Mesothelial cell of epicardium (in vitro differentiated cells): ENCODE measurements around the gene ALG8. TPM values are rescaled to one million over a fixed set of nuclear protein-coding genes. Genes with fewer than 3 reads are reported as not detected.

Experiments used
- DNase-seq, 2 experiments: peaks; one replicate each; pipeline ENCODE4 v3.0.0; 2021; ENCODE audit warnings: low spot score in 2 of 2; ENCODE audit not compliant: unreplicated experiment in 2 of 2
- H3K27ac Mint-ChIP-seq: 2 replicates; pipeline ENCODE4 v1.8.0; 2021; ENCODE audit warnings: mixed read lengths
- H3K27me3 Mint-ChIP-seq: 2 replicates; pipeline ENCODE4 v1.8.0; 2021; ENCODE audit warnings: low read depth, mixed read lengths
- H3K36me3 Mint-ChIP-seq: 2 replicates; pipeline ENCODE4 v1.8.0; 2021; ENCODE audit warnings: mixed read lengths
- H3K4me1 Mint-ChIP-seq: 2 replicates; pipeline ENCODE4 v1.8.0; 2021; ENCODE audit warnings: mixed read lengths
- H3K4me3 Mint-ChIP-seq: 2 replicates; pipeline ENCODE4 v1.8.0; 2021; ENCODE audit warnings: mild to moderate bottlenecking, moderate library complexity, mixed read lengths
- H3K9me3 Mint-ChIP-seq: 2 replicates; pipeline ENCODE4 v1.8.0; 2021; ENCODE audit warnings: mixed read lengths
- CTCF ChIP-seq: fragments of 200-600 bp; sonication (generic); IDR thresholded peaks from one replicate; pipeline ENCODE4 v1.5.0; 2021; ENCODE audit warnings: antibody characterized with exemption; ENCODE audit not compliant: unreplicated experiment
- total RNA-seq: library from RNA; stranded (reverse); gene quantifications from 3 replicates; pipeline ENCODE4 v1.2.1, GENCODE V29; 2021

The ALG8 gene
- total RNA-seq, 1 donor from 2014 or later: 63.0 TPM

DNA sequence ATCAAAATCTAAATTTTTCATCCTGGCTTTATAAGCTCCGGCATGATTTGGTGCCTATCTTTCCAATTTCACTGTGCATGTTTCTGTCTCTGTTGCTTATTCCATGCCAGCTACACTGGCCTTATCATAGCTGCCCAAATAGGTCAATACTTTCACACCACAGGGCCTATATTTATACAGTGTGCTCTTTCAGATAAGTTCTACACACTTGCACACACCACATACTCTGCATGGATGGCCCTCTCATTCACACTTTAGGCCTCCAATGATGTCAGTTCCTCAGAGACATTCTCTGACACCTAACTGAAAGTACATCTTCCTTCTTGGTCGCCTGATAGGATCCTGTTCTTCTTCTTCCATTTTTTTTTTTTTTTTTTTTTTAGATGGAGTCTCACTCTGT lies 7.0 kb downstream of the ALG8 start:
- no peak for DNase-seq
- Mint-ChIP-seq H3K27me3 (no peaks in the 10 kb centered on the region), H3K27ac (no peak overlapping the region), H3K9me3 (peaks cover 3% of the 10 kb centered on the region), H3K4me3 (no peak overlapping the region), H3K4me1 (peaks cover under 1% of the 10 kb centered on the region), H3K36me3 (peaks cover 20% of the 10 kb centered on the region)
- TF ChIP-seq CTCF: no peak

GRCh38 chr11:78131956-78132355 lies 7.5 kb downstream of the ALG8 start:
- Mint-ChIP-seq H3K27me3 (no peaks in the 10 kb centered on the region), H3K36me3 (peaks cover 15% of the 10 kb centered on the region), H3K27ac (no peak overlapping the region), H3K9me3 (peaks cover 3% of the 10 kb centered on the region), H3K4me3 (no peak overlapping the region), H3K4me1 (no peaks in the 10 kb centered on the region)
- no peak for DNase-seq
- TF ChIP-seq CTCF: no peak

DNA sequence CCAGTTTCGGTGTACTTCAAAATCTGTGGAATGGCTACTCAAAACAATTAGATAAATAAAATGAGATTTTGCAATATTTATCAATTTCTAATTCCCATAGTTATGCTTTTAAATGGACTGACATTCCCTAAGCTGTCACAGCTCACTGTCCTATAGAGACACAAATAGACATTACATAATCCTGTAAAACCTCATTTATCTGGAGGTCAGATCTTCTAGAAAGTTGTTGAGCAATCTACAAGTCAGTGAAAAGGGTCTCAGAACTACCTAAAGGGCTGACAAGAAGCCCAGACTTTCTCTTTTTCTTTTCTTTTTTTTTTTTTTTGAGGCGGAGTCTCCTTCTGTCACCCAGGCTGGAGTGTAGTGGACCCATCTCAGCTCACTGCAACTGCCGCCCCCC lies 12.0 kb downstream of the ALG8 start:
- H3K36me3 Mint-ChIP-seq: peaks cover 8% of the 10 kb centered on the region

GRCh38 chr11:78112582-78113275 lies 26.7 kb downstream of the ALG8 start:
- no peaks in the 10 kb centered on the region for H3K9me3 Mint-ChIP-seq

More for the DNA sequence above, 12.0 kb downstream of the ALG8 start:
- H3K4me3 Mint-ChIP-seq: no peak overlapping the region
- DNase-seq: no peak
- H3K27me3 Mint-ChIP-seq: no peaks in the 10 kb centered on the region
- no peak for TF ChIP-seq CTCF
- H3K27ac Mint-ChIP-seq: no peak overlapping the region
- no peaks in the 10 kb centered on the region for H3K4me1 Mint-ChIP-seq
- no peaks in the 10 kb centered on the region for H3K9me3 Mint-ChIP-seq

GRCh38 chr11:78111298-78111697 lies 28.1 kb downstream of the ALG8 start:
- no peak for DNase-seq
- no peak for TF ChIP-seq CTCF
- peaks cover 8% of the 10 kb centered on the region for H3K4me1 Mint-ChIP-seq

More at GRCh38 chr11:78112582-78113275, 26.7 kb downstream of the ALG8 start:
- Mint-ChIP-seq H3K27me3 (no peaks in the 10 kb centered on the region), H3K4me3 (no peak overlapping the region), H3K27ac (no peak overlapping the region), H3K4me1 (peaks cover 8% of the 10 kb centered on the region), H3K36me3 (peaks cover 23% of the 10 kb centered on the region)
- no peak for TF ChIP-seq CTCF
- no peak for DNase-seq

More at GRCh38 chr11:78111298-78111697, 28.1 kb downstream of the ALG8 start:
- H3K27me3 Mint-ChIP-seq: no peaks in the 10 kb centered on the region
- H3K4me3 Mint-ChIP-seq: no peak overlapping the region
- H3K36me3 Mint-ChIP-seq: peaks cover 18% of the 10 kb centered on the region
- H3K9me3 Mint-ChIP-seq: no peaks in the 10 kb centered on the region
- H3K27ac Mint-ChIP-seq: no peak overlapping the region
